Measurements from ENCODE around the gene SDF4. TPM values are rescaled to one million over a fixed set of nuclear protein-coding genes. Genes with fewer than 3 reads are reported as not detected.
"Not testable (repeated sequence)": the region's sequence is repeated elsewhere in the genome, so short reads cannot be mapped to it uniquely, and the experiment has no call there.

The SDF4 gene
- total RNA-seq, 1 donor from 2014 or later, result 134 TPM

DNA sequence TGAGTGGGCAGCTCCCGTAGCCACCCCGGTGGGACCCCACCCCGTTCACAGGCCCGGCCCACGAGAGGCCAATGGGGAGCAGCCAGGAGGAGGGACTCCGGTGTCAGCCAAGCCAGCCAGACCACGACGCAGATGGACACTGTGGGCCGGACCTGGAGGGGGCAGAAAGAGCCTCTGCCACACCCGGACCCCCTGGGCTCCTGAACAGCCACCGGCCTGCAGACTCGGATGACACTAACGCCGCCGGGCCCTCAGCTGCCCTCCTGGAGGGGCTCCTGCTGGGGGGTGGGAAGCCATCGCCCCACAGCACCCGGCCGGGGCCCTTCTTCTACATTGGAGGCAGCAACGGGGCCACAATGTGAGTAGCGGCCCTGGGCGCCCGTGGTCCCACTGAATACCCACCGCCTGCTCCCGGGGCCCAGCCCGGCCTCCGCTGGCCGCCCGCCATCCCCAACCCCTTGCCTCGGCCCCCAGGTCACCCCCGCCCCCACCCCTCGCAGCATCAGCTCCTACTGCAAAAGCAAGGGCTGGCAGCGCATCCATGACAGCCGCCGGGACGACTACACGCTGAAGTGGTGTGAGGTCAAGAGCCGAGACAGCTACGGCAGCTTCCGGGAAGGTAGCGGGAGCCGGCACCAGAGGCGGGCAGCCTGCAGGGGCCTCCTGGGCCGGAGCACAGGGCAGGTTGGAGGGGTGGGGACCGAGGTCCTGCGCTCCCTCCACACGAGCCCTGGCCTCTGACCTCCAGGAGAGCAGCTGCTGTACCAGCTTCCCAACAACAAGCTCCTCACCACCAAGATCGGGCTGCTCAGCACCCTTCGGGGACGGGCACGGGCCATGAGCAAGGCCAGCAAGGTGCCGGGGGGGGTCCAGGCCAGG is 51.6 kb downstream of the SDF4 start:
- no peak for DNase-seq (ENCODE audit: low spot score)

DNA sequence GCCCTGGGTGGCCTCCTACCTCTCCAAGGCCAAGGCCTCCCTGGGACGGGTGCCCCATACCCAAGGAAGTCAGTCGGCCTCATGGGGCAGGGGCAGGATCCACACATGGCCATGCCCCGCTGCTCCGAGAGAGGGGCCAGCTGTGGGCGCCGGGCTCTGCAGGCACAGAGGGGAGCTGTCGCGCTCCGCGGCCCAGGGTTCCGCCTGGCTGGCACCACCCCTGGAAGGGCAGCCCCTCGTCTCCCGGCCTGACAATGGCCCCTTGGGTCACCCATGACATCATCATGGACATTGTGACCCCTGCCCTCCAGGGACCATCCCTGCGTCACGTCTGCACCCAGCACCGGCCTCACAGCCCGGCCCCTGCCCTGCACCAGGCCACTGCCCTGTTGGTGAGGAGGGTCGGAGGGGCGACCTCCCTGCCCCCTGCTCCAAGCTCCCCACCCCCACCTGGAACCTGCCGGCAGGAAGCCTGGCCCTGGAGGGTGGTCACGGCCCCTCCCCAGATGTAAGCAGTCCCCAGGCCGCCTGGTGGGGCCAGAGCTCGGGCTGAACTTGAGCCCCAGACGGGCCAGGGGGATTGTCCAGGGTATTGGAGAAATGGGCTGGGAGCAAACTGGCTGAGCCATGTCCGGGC is 52.3 kb downstream of the SDF4 start:
- DNase-seq (ENCODE audit: low spot score), result no peak

DNA sequence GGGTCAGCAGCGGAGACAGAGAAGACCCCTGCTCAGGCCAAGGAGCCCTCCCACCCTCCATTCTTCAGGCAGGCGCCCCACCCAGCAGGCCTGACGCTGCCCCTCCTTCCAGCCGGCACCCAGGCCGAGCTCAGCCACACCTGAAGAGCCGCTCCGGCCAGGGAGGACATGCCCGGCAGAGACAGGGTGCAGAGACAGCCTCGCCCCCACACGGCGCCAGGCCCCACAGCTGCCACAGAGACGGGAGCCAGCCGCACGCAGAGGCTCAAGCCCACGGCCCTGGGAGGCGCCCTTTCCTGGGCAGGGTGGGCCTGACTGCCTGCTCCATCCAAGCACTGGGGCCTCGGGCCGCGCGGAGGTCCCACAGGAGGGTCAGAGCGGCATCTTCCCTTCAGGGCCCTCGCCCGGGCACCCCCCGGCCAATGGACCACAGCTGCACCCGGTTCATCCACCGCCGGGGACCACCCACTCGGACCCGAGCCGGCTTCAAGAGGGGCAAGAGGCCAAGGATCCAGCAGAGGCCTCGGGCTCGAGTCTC is 52.9 kb downstream of the SDF4 start:
- DNase-seq (ENCODE audit: low spot score), result no peak

DNA sequence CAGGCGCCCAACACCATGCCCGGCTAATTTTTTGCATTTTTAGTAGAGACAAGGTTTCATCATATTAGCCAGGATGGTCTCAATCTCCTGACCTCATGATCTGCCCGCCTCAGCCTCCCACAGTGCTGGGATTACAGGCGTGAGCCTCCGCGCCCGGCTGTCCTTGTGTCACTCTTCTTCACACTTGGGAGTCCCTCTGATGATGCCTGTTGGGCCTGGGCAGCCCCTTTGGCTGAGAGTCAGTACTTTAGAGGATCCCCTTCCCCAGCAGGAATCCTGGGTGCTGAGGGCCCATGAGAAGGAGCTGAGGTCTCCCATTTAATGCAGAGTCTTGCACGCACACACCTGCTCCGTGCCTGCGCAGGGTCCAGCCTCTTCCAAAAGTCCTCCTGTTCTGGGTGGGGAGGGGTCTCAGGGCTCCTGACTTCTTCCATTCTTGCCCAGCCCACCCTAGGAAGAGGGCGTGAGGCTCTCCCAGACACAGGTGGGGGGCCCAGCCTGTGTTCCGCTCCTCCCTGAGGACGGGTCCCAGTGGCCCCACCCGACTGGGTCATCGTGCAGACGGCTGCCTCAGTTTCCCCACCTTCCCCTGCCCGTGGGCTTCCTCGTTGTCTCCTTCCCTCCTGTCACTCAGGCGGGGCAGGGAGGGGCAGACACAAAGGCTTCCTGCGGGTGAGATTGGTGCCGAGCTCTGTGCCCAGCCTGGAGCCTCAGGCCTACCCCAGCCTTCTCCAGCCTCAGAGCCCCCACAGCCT is 54.2 kb downstream of the SDF4 start:
- DNase-seq (ENCODE audit: low spot score), result no peak

DNA sequence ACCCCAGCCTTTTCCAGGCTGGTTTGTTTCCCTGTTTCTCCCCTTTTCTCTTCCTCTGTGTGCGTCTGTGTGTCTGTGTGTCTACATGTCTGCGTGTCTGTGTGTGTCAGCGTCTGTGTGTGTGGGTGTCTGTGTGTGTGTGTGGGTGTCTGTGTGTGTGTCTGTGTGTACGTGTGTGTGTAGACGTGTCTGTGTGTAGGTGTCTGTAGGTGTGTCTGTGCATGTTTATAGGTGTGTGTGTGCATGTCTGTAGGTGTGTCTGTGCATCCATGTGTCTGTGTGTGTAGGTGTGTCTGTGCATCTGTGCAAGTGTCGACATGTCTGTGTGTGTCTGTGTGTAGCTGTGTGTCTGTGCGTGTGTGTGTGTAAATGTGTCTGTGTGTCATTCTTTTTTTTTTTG is 54.9 kb downstream of the SDF4 start:
- DNase-seq (ENCODE audit: low spot score), result no peak

DNA sequence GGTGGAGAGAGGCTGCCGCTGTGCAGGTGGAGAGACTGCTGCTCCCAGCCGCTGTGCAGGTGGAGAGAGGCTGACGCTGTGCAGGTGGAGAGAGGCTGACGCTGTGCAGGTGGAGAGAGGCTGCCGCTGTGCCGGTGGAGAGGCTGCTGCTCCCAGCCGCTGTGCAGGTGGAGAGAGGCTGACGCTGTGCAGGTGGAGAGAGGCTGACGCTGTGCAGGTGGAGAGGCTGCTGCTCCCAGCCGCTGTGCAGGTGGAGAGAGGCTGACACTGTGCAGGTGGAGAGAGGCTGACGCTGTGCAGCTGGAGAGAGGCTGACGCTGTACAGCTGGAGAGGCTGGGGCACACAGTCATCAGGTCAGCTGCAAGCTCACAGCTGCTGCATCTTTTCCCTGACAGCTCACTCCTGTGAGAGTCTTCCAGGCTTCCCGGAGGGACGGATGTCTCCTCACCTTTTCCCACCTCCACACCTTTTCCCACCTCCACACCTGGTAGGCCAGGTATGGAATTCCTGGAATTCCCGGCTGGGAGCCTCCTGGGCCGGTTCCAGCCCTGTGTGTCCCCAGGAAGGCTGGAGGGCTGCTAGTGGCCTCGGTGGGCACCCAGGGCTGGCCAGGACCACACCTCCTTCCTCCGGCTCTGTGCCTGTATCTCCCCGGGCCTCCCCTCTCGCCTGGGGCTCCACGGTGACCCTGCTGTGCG is 55.6 kb downstream of the SDF4 start:
- DNase-seq (ENCODE audit: low spot score), result not testable (repeated sequence)

DNA sequence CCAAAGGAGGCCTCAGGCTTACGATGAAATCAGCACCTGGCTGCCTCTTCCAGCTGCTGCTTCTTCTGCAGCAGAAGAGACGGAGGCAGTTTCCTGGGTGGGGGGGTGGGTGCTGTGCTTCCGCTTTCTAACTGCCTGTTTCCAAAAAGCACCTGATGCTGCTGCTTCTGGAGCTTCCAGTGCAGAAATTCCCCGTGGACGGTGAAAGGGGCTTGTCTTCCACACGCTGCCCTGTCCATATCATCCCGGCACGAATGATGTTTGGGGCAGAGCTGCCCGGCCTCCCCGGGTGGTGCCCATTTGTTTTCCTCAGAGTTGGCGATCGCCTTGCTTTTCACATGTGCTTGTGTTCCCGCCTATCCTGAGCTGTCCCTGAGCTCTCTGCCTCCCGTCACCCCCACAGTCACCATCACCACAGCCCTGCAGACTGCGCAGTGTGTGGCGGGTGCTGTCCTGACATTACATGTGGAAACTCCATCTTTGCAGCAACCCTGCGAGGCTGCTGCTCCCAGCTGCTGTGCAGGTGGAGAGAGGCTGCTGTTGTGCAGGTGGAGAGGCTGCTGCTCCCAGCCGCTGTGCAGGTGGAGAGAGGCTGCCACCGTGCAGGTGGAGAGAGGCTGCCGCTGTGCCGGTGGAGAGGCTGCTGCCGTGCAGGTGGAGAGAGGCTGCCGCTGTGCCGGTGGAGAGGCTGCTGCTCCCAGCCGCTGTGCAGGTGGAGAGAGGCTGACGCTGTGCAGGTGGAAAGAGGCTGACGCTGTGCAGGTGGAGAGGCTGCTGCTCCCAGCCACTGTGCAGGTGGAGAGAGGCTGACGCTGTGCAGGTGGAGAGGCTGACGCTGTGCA is 56.4 kb downstream of the SDF4 start:
- no peak for DNase-seq (ENCODE audit: low spot score)

DNA sequence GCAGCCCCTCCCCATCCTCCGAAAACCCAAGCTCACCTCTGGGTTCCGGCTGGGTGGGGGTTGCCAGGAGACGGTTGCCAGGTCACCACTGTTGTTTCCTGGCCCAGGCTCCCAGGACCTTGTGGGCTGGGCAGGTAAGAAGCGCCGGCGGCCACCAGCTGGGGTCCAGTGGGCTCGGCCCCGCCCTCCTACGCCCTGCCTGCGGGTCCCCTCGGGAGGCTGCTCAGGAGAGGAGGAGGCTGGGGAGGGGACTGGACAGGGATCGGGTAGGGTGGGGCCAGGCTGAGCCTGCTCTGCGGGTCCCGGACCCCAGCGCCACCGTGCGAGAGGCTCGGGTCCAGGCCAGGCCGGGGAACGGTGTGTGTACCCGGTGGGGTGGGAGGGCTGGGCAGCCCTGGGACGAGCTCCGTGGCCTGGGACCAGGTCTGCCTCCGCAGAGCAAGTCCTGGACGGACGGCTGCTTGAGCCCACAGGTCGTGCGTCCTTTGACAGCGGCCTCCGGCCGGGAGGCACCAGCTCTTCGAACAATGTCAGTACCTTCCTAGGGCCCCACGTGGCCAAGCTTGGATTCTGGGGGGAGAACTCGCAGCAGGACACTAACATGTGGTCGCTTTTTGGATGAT is 57.9 kb downstream of the SDF4 start, which contains the start of gene TTLL10:
Gene TTLL10 (plus strand): TSS at position 88 of the 623 bp plus-strand sequence. CDS start 5,336 bp downstream, outside the sequence.
- no peak for DNase-seq (ENCODE audit: low spot score)

DNA sequence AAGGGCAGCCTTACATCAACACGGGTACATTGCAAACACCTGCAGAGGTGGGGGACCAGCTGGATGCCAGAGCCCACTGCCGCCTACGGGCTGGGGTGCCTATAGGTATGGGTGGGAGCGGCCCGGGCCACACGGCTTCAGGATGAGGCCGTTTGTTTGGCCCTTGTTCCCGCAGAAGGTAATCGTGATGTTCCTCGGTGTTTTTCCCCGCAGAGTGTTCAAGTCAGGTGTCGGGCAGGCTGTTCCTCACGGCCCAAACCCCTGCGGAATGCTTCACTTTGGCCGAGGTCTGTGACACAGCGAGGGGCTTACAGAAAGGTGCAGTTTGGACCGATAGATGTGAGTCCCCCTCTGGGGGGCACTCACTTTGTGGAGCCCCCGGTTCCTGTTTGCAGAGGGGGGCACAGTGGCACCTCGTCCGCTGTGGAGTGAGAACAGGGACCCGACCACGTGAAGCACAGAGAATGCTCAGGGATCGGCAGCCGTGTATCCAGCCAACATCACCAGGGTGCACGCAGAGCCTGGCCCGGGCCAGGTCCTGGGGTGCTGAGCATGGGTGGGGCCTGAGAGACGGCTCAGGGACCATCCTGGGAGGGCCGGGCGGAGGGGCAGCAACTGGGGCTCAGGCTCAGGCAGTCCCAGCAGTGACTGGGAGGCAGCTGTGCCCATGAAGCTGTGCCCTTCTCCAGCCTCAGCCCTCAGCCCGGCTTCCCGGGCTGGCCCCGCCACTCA is 58.6 kb downstream of the SDF4 start:
- DNase-seq (ENCODE audit: low spot score), result no peak

DNA sequence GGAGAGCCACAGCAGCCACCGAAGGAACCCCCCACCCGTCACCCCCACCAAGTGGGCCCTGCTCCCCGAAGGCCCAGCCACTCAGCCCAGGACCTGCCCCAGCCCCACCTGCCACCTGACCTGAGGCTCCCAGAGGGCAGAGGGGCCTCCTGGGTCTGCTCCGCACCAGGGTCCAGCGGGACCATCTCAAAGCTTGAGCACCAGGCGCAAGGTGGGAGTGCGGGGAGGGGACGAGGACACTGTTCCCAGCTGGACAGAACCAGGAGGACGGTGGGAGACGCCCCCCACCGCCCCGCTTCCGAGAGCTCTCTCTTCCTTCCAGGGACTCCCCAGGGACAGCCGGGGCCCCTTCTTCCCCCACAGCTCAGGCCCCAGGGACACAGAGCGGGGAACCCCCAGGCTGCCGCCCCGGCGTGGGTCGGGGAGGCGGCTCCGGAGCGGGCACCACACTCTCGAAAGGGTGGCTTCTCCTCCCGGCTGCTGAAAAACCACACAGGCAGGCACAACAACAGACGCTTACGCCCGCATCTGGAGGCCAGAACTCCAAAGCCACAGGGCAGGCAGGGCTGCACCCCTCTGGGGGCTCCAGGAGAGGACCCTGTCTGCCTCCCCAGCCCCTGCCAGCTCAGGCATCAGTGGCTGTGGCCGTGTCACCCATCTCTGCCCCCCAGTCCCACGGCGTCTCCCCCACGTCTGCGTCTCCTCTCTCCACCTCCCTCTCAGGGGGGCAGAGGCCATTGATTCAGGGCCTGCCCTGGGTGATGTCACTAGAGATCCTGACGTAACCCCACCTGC is 60.1 kb downstream of the SDF4 start:
- no peak for DNase-seq (ENCODE audit: low spot score)

DNA sequence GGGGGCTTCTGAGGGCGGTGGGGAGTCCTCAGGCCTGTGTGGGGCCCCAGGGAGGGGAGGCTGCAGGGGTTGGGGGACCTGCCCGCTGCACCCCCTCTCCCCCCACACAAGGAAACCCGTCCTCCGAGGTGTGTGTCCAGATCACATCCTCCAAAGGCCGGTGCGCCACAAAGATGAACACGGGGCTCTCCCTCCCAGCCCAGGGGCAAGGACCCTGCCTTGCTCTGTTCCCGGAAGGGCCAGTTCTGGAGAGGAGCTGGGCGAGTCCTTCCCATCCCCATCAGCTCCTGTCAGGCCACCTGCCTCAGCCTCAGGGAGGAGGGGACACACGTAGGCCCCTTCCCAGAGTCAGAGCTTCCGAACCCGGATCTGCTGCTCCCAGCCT is 60.6 kb downstream of the SDF4 start:
- no peak for DNase-seq (ENCODE audit: low spot score)

DNA sequence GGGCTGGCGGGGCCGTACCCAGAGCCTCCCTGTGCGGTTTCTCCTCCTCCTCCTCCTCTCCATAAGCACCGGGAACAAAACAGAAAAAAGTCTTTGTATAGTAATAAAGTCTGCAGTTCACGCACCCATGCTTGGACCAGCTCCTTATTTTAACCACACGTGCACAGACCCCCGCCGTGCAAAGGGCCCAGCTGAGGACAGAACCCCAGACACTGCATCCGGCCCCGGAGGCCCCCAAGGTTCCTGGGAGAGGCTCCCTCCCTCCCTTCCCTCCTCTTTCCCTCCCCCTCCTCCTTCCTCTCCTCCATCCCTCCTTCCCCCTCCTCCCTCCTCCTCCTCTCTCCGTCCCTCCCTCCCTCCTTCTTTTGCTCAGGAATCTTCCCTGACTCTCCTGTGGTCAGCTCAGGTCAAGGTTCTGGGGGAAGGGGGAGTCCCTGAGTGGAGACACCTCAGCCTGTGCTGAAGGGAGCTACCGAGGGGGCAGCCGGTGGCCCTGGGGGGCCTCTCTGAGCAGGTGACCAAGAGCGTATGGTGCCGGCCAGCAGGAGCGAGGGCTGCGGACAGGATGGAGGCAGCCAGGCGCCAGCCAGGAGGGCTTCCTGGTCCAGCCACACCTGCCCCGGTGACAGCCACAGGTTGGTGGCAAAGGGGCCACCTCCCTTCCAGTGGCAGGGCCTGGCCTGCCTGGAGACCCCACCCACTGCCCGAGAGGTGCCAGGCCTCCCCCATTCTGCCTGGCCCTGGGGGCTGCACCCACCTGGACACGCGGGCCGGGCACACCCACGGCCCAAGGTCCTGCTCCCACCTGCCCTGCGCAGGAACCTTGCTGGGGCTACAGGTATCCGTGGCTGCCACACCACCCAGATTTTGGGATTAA is 61.3 kb downstream of the SDF4 start:
- no peak for DNase-seq (ENCODE audit: low spot score)

DNA sequence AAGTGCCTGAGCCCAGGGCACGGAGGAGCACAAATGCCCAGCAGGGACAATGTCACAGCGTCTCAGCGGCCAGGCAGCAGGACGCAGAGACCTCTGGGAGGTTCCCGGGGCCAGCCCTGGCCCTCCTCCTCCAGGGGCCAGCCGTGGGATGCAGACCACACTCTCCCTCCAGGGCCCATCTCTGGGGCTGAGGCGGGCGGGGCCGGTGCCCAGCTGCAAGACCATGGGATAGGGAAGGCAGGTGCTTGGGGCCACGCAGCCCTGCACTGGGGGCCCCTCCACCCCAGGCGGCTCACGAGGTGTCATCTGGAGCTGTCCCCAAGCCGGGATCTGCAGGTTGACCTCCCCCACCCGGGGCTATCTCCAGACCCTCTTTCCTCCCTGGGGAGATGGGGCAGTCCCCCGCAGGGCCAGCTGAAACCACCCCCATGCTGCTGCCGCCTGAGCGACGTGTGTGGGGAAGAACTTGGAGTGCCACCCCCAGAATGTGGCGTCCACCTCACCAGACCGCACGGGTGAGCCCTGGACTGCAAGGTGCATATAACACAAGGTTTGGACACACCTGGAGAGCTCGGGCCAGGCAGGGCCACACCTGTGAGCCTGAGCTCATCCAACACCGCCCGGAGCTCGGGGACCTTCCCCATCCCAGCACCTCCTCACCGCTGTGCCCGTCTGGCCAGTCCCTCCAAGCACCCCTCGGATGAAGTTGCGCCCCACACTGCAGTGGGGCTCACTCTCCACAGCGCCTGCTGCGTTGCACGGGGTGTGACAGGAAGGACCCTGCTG is 62.2 kb downstream of the SDF4 start:
- DNase-seq (ENCODE audit: low spot score), result no peak

DNA sequence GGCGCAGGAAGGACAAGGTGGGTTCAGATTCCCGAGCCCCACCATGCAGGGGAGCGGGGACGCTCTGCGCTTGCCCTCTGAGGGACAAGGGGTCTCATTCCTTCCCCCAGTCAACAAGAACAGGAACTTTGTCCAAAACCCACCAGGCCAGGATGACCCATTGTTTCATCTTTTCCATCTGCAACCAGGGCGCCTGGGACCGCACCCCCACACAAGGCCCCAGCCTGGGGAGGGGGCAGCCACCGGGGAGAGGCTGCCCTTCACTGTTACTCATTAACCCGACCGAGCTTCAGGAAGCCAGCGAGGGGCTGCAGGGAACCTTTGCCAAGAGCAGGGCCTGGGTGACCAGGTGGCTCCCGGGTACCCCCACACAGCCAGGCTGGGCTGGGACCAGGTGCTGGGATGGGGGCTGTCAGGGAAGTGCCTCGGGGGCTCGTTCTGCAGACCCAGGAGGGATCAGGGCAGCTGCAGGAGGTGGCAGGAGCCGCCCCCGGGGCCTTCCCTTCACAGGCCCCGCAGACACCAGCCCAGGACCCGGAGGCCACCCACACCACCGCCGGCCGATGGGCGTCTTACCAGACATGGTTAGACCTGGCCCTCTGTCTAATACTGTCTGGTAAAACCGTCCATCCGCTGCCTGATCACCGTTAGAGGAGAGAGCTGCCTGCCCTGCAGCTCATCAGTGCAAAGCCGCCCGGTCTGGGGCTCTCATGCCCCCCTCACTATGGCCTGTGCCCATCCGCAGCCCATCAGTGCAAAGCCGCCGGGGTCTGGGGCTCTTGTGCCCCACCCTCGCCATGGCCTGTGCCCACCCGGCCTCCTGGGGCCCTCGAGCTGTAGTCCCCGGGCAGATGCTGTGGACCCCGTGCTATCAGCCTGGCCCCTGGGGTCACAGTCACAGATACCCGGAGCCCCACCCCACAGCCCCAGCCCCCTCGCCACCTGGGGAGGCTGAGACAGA is 63.1 kb downstream of the SDF4 start:
- no peak for DNase-seq (ENCODE audit: low spot score)

DNA sequence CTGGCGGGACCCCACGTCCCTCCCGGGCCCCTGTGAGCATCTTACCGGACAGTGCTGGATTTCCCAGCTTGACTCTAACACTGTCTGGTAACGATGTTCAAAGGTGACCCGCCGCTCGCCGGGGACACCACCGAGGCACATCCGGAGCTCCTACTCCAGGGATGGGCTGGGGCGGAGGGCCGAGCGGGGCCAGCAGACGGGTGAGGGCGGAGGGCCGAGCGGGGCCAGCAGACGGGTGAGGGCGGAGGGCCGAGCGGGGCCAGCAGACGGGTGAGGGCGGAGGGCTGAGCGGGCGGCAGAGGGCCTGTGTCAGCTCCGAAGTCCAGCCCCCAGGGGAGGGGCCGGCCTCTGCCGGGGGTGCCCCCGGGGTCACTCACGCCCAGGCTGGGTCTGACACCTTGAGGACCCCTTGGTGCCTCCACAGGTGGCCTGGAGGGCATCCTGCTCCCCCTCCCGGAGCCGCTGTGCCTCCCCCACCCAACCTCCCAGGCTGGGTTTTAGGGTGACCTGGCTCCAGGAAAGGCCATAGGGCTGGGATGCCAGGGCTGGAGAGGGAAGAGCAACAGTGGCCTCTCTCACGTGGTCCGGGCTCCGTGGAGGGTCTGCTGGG is 63.9 kb downstream of the SDF4 start:
- DNase-seq (ENCODE audit: low spot score), result no peak

All from ureter (tissue), 1 donor.